Measurements from ENCODE around the gene ZDHHC12. TPM values are rescaled to one million over a fixed set of nuclear protein-coding genes. Genes with fewer than 3 reads are reported as not detected.
A peak's percentile ranks its signal among the peaks of the same experiment; 100 is the strongest.

Gene ZDHHC12
- total RNA-seq, 6 donors from 2014 or later: 21.7 to 70.1 (median 50.6) TPM

GRCh38 chr9:128723352-128723865, 518 bp downstream of the ZDHHC12 start:
- ATAC-seq (ENCODE audit: low FRiP score in 2 of 2): no peak
- TF ChIP-seq CTCF (IDR thresholded peaks at IDR 0.05) (no peak), POLR2A (IDR thresholded peaks at IDR 0.05) (no peak), EP300 (IDR thresholded peaks at IDR 0.05) (no peak), POLR2AphosphoS5 (IDR thresholded peaks at IDR 0.05) (no peak)
- peak overlapping the region; percentile 72 to 92 (median 84) for H3K4me3 ChIP-seq
- H3K27me3 ChIP-seq: no peaks in the 10 kb centered on the region
- DNase-seq: no peak
- 39% methylated on average over 7 of the region's 7 CpGs for WGBS, 2 donors
- H3K27ac ChIP-seq: peak overlapping the region; percentile 57 to 89 (median 82)
- peaks cover 0 to 28% (median 15%) of the 10 kb centered on the region in 4 donors for H3K36me3 ChIP-seq
- no peaks in the 10 kb centered on the region for H3K9me3 ChIP-seq
- peaks cover 17 to 36% (median 18%) of the 10 kb centered on the region in 4 donors for H3K4me1 ChIP-seq

GRCh38 chr9:128722380-128723351, 1.3 kb downstream of the ZDHHC12 start:
- Histone ChIP-seq H3K27ac (peak overlapping the region in 3 of 4 donors; percentile 76 to 89 (median 88)), H3K9me3 (no peaks in the 10 kb centered on the region), H3K36me3 (peaks cover 0 to 28% (median 15%) of the 10 kb centered on the region in 4 donors), H3K4me3 (peak overlapping the region in 3 of 4 donors; percentile 79 to 92 (median 90)), H3K4me1 (peaks cover 17 to 36% (median 18%) of the 10 kb centered on the region in 4 donors), H3K27me3 (no peaks in the 10 kb centered on the region)
- 57 to 71% methylated on average over 7 to 9 of the region's 9 CpGs for WGBS, 2 donors
- DNase-seq: no peak
- TF ChIP-seq CTCF (IDR thresholded peaks at IDR 0.05) (no peak), POLR2AphosphoS5 (IDR thresholded peaks at IDR 0.05) (no peak), POLR2A (IDR thresholded peaks at IDR 0.05) (no peak), EP300 (IDR thresholded peaks at IDR 0.05) (no peak)
- no peak for ATAC-seq (ENCODE audit: low FRiP score in 2 of 2)

- no peaks in the 10 kb centered on the region for H3K9me3 ChIP-seq
- no peak overlapping the region for H3K4me3 ChIP-seq
- H3K27me3 ChIP-seq: no peaks in the 10 kb centered on the region
- peaks cover 17 to 36% (median 18%) of the 10 kb centered on the region in 4 donors for H3K4me1 ChIP-seq
- ATAC-seq (ENCODE audit: low FRiP score in 2 of 2): no peak
- DNase-seq: peak in 1 of 2 donors; percentile 80
- H3K36me3 ChIP-seq: peaks cover 0 to 28% (median 17%) of the 10 kb centered on the region in 4 donors
- 91 to 94% methylated on average over 14 to 15 of the region's 18 CpGs for WGBS, 2 donors
- TF ChIP-seq POLR2AphosphoS5 (IDR thresholded peaks at IDR 0.05) (no peak), CTCF (IDR thresholded peaks at IDR 0.05) (no peak), EP300 (IDR thresholded peaks at IDR 0.05) (no peak), POLR2A (IDR thresholded peaks at IDR 0.05) (no peak)
- H3K27ac ChIP-seq: no peak overlapping the region
These were observed 2.4 kb downstream of the ZDHHC12 start for GRCh38 chr9:128721487-128722010.

- peaks cover 17 to 36% (median 18%) of the 10 kb centered on the region in 4 donors for H3K4me1 ChIP-seq
- ATAC-seq (ENCODE audit: low FRiP score in 2 of 2): no peak
- no peak for TF ChIP-seq POLR2AphosphoS5 (IDR thresholded peaks at IDR 0.05)
- no peak for TF ChIP-seq CTCF (IDR thresholded peaks at IDR 0.05)
- TF ChIP-seq EP300 (IDR thresholded peaks at IDR 0.05): no peak
- no peak for TF ChIP-seq POLR2A (IDR thresholded peaks at IDR 0.05)
- no peak overlapping the region for H3K27ac ChIP-seq
- no peak overlapping the region for H3K4me3 ChIP-seq
- peaks cover 0 to 29% (median 18%) of the 10 kb centered on the region in 4 donors for H3K36me3 ChIP-seq
- no peaks in the 10 kb centered on the region for H3K9me3 ChIP-seq
- DNase-seq: no peak
- 93 to 94% methylated on average over 18 to 22 of the region's 22 CpGs for WGBS, 2 donors
- H3K27me3 ChIP-seq: no peaks in the 10 kb centered on the region
These were observed 3.0 kb downstream of the ZDHHC12 start for GRCh38 chr9:128720841-128721486.

All from upper lobe of left lung (tissue), 6 donors.